ENCODE results near the gene ZHX3. TPM values are rescaled to one million over a fixed set of nuclear protein-coding genes. Genes with fewer than 3 reads are reported as not detected.

Gene ZHX3
- total RNA-seq, 3 donors from 2014 or later (not counting 1 experiment from before 2014, with no cell fraction given) = 9.0 to 11.8 (median 10.3) TPM

- no peaks in the 10 kb centered on the region for H3K9me3 Mint-ChIP-seq
- DNase-seq (no peak), ATAC-seq (no peak)
- no peak overlapping the region for H3K4me3 ChIP-seq (ENCODE audit: low read length)
- H3K27me3 ChIP-seq (ENCODE audit: control insufficient read depth, insufficient read depth, low read length) = no peaks in the 10 kb centered on the region
- H3K9me3 ChIP-seq (ENCODE audit: control insufficient read depth, insufficient read depth, low read length) = no peaks in the 10 kb centered on the region
- H3K27me3 Mint-ChIP-seq (ENCODE audit: low read depth in 2 of 2) = no peaks in the 10 kb centered on the region
- no peak overlapping the region for H3K27ac ChIP-seq (ENCODE audit: low read length)
- H3K4me1 ChIP-seq (ENCODE audit: control insufficient read depth, insufficient read depth, low read length) = no peaks in the 10 kb centered on the region
- H3K36me3 ChIP-seq (ENCODE audit: control insufficient read depth, insufficient read depth, low read length) = no peaks in the 10 kb centered on the region
- no peaks in the 10 kb centered on the region for H3K36me3 Mint-ChIP-seq
- intact Hi-C loops (cut with micrococcal nuclease) = no loop called here
- 86% methylated on average over 2 of the region's 5 CpGs for WGBS (ENCODE audit: insufficient coverage)
- peaks cover 5 to 15% of the 10 kb centered on the region in 2 donors for H3K4me1 Mint-ChIP-seq
- H3K4me3 Mint-ChIP-seq = no peak overlapping the region
- H3K27ac Mint-ChIP-seq = no peak overlapping the region
- no peak for TF ChIP-seq CTCF (IDR thresholded peaks at IDR 0.05)
Measured at GRCh38 chr20:41306061-41306727, 11.3 kb downstream of the ZHX3 start.

- no peak overlapping the region for H3K27ac Mint-ChIP-seq
- DNase-seq (no peak), ATAC-seq (no peak)
- no peaks in the 10 kb centered on the region for H3K9me3 Mint-ChIP-seq
- no peaks in the 10 kb centered on the region for H3K27me3 Mint-ChIP-seq (ENCODE audit: low read depth in 2 of 2)
- no peaks in the 10 kb centered on the region for H3K36me3 Mint-ChIP-seq
- 98% methylated on average over 3 of the region's 3 CpGs for WGBS (ENCODE audit: insufficient coverage)
- no peak overlapping the region for H3K27ac ChIP-seq (ENCODE audit: low read length)
- no peak overlapping the region for H3K4me3 Mint-ChIP-seq
- peaks cover 2 to 8% of the 10 kb centered on the region in 2 donors for H3K4me1 Mint-ChIP-seq
- H3K27me3 ChIP-seq (ENCODE audit: control insufficient read depth, insufficient read depth, low read length) = no peaks in the 10 kb centered on the region
- no peaks in the 10 kb centered on the region for H3K9me3 ChIP-seq (ENCODE audit: control insufficient read depth, insufficient read depth, low read length)
- no peak overlapping the region for H3K4me3 ChIP-seq (ENCODE audit: low read length)
- H3K36me3 ChIP-seq (ENCODE audit: control insufficient read depth, insufficient read depth, low read length) = no peaks in the 10 kb centered on the region
- no peak for TF ChIP-seq CTCF (IDR thresholded peaks at IDR 0.05)
- intact Hi-C loops (cut with micrococcal nuclease) = no loop called here
- H3K4me1 ChIP-seq (ENCODE audit: control insufficient read depth, insufficient read depth, low read length) = no peaks in the 10 kb centered on the region
Measured at GRCh38 chr20:41304424-41305079, 13.0 kb downstream of the ZHX3 start.

GRCh38 chr20:41304002-41304401 lies 13.5 kb downstream of the ZHX3 start:
- Mint-ChIP-seq H3K36me3 (no peaks in the 10 kb centered on the region), H3K4me3 (no peak overlapping the region), H3K27me3 (ENCODE audit: low read depth in 2 of 2) (no peaks in the 10 kb centered on the region), H3K9me3 (no peaks in the 10 kb centered on the region), H3K27ac (no peak overlapping the region), H3K4me1 (peaks cover 0 to 7% of the 10 kb centered on the region in 2 donors)
- TF ChIP-seq CTCF (IDR thresholded peaks at IDR 0.05) = no peak
- DNase-seq (no peak), ATAC-seq (no peak)
- Histone ChIP-seq H3K27ac (ENCODE audit: low read length) (no peak overlapping the region), H3K4me3 (ENCODE audit: low read length) (no peak overlapping the region), H3K4me1 (ENCODE audit: control insufficient read depth, insufficient read depth, low read length) (no peaks in the 10 kb centered on the region), H3K36me3 (ENCODE audit: control insufficient read depth, insufficient read depth, low read length) (no peaks in the 10 kb centered on the region), H3K9me3 (ENCODE audit: control insufficient read depth, insufficient read depth, low read length) (no peaks in the 10 kb centered on the region), H3K27me3 (ENCODE audit: control insufficient read depth, insufficient read depth, low read length) (no peaks in the 10 kb centered on the region)
- WGBS (ENCODE audit: insufficient coverage) = 75% methylated on average over 1 of the region's 1 CpG
- intact Hi-C loops (cut with micrococcal nuclease) = no loop called here
